HG03095 (cell line): Measurements from ENCODE around the gene TRAPPC1.
"Not testable (repeated sequence)": the region's sequence is repeated elsewhere in the genome, so short reads cannot be mapped to it uniquely, and the experiment has no call there.

Experiments used
- ATAC-seq: cut with Tn5 transposase; IDR thresholded peaks from one replicate; pipeline ENCODE4 v1.9.1; 2021; ENCODE audit warnings: moderate library complexity; ENCODE audit not compliant: unreplicated experiment

Gene TRAPPC1, protein sequence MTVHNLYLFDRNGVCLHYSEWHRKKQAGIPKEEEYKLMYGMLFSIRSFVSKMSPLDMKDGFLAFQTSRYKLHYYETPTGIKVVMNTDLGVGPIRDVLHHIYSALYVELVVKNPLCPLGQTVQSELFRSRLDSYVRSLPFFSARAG

DNA sequence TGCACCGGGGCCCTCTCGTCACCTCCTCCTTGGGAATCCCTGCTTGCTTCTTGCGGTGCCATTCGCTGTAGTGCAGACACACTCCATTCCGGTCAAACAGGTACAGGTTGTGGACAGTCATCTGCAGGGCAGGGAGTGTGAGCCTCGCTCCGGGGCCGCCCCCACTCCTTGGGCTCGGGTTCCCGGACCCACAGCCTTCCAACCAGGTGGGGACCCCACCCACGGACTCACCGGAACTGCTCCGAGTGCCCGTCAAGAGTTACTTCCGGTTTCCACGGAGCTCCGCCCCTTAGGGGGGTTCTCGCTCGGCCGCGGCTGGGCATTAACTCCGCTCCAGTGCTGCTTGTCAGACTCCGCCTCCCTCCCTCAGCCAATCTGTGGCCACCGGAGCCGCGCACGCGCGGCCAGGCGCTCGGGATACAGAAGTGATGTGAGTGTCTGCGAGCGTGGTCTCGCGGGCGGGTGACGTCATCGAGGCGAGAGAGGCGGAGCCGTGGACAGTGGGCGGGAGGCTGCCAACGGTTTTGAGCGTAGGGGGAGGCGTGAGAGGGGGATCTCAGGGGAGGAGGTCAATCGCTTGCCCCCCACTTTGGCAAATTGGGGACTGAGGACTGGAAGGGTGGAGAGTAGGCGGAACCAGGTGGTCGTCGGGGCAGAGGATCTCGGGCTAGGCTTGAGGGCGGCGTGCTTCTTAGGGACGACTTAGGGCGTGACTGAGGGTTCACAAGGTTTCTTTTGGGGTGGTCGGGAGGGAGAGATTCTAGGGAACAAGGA lies at the start of gene TRAPPC1, which contains the start of gene CNTROB:
TRAPPC1 (minus strand) TSS at position 238 of the 774 bp plus-strand sequence; CDS start at position 121, 117 bp downstream.
CNTROB (plus strand) TSS at position 498 of the 774 bp plus-strand sequence. CDS start 874 bp downstream, outside the sequence.
- ATAC-seq, result peak; percentile 87

- no peak for ATAC-seq
These were observed 46.1 kb upstream of the TRAPPC1 start for GRCh38 chr17:7977805-7978204.

GRCh38 chr17:7977039-7977438 lies 45.3 kb upstream of the TRAPPC1 start:
- ATAC-seq, result no peak

- no peak for ATAC-seq
These were observed 42.9 kb upstream of the TRAPPC1 start for GRCh38 chr17:7974638-7975131.

DNA sequence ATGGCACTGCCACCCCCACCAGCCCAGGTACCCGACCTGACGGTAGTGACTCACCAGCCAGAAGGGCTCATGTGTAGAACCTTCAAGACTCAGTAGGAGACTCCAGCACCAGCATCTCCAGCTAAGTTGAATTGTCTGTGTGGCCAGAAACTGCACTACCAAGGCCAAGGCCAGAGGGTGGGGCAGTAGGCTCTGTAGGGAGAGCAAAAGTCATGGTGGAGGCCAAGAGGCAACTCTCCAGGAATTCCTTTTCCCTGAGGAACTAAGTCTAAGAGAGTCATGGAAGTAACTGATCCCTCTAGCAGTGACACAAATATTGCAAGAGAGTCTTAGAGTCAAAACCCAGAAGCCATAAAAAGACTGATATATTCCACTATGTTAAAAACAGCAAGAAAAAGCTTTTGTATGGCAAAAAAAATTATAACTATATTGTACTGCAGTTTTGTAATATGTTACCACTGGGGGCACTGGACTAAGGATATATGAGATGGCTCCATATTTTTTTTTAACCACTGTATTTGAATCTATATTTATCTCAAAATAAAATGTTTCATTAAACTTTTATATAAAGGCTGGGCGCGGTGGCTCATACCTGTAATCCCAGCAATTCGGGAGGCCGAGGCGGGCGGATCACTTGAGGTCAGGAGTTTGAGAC lies 40.5 kb upstream of the TRAPPC1 start:
- ATAC-seq, result no peak

DNA sequence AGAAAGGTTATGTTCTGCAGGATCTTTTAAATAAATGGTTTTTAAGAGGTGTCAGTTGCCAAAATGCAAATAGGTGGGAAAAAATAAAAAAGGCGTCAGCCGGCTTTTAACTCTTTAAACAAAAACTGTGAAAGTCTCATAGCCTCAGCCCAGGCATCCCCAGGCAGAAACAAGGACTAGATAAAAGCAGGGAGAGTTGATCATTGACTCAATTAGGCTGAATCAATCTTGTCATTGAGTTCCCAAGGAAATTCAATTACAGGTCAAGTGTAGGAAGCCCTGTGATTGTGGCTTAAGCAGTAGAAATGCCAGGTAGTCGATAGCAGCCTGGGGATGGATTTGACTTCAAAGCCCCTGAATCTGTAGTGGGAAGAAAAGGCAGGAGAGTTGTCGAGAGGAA lies 39.9 kb upstream of the TRAPPC1 start:
- no peak for ATAC-seq

DNA sequence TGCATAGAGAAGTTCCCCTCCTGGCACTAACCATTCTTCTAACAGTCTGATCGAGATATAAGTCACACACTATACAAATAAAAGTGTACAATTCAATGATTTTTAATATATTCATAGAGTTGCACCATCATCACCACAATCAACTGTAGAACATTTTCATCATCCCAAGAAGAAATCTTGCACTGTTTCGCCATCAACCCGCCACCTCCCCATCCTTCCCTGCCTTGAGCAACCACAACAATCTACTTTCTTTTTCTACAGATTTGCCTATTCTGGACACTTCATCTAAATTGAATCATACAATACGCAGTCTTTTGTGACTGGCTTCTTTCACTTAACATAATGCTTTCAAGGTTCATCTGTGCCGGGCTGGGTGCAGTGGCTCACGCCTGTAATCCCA lies 37.7 kb upstream of the TRAPPC1 start:
- no peak for ATAC-seq

DNA sequence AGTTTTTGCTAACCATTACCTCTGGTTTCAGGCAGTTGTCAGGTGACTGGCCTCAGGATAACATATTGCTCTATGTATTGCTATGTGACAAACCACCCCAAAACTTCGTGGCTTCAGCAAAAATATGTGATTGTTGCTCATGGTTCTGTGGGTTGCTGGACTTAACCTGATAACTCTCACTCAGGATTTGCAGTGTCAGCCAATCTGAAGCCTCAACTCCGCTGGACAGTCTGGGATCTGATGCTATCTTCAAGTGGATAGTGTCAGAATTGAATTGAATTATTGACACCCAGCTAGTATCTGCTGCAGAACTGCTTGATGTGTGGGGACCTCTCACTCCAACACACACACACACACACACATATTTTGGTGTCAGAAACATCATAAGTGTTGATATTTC lies 36.0 kb upstream of the TRAPPC1 start:
- ATAC-seq, result no peak

DNA sequence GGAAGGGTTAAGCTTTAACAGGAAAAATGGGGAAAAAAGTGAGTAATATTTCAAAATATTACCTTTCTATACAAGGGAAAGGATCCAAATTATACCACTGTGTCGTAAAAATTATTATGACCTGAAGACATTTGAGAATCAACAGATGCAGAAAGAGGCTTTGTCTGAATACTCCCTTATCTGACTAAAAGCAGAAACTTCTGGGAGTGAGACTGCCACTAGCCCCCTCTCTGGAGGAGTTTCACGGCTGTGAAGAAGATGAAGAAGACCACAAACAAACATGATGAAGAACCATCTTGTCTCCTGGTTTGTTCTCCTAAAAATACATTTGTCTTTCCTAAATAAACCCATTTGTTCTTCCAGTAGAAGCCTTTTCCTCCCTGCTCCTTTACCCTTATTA lies 29.7 kb upstream of the TRAPPC1 start:
- no peak for ATAC-seq

DNA sequence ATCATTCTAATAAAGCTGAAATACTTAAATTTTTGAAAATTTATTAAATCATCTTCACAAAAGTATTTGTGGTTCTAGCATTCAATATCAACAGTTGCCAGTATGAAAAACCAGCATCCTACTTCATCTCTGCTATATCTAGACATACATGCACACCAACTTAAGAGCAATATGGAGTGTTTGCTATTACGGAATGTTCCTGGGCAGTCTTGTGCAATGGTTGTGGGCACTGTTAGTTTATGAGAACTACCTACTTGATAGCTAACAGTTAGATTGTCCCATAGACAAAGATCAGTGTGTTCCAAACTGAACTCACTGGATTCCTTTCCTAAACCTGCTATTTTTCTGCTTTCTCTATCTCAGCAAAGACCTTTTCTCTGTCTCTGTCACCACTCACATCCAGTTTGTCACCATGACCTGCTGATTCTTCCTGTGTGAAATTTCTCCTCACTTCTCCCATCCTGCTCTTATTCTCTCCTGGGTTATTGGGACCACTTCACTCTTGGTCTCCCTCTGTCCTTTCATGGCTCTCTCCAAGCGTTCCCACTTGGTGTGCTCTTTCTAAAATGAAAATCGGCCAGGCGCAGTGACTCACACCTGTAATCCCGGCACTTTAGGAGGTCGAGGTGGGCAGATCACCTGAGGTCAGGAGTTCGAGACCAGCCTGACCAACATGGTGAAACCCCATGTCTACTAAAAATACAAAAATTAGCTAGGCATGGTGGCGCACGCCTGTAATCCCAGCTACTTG lies 27.9 kb upstream of the TRAPPC1 start:
- ATAC-seq, result no peak

DNA sequence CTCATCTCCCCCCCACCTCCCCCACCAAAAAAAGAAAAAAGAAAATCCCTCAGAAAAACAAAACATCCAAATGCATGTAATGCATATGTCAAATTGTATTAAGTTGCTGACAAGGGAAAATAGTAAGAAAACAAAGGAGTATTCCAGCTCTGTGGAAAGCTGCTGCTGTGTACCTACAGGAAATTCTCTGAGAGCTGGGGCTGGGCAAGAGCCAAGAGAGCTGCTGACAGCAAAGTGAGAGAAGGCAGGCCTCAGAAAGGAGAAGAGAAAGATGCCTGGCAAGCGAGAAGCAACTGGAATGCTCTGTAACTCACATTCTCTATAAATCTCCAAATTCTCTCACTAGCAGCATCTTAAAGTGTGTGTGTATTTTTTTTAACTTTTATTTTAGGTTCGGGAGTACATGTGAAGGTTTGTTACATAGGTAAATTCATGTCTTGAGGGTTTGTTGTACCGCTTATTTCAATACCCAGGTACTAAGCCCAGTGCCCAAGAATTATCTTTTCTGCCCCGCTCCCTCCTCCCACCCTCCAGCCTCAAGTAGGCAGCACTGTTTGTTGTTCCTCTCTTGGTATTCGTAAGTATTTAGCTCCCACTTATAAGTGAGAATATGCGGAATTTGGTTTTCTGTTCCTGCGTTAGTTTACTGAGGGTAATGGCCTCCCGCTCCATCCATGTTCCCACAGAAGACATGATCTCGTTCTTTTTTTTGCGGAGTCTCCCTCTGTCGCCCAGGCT lies 24.7 kb upstream of the TRAPPC1 start:
- ATAC-seq, result no peak

- ATAC-seq, result no peak
These were observed 23.9 kb upstream of the TRAPPC1 start for GRCh38 chr17:7955414-7956227.

DNA sequence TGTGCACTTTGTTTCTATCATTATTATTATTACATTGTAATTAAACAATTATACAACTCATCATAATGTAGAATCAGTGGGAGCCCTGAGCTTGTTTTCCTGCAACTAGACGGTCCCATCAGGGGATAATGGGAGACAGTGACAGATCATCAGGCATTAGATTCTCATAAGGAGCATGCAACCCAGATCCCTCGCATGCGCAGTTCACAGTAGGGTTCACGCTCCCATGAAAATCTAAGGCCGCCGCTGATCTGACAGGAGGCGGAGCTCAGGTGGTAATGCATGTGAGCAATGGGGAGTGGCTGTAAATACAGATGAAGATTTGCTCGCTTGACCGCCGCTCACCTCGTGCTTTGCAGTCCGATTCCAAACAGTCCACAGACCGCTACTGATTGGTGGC lies 21.5 kb upstream of the TRAPPC1 start:
- not testable (repeated sequence) for ATAC-seq

DNA sequence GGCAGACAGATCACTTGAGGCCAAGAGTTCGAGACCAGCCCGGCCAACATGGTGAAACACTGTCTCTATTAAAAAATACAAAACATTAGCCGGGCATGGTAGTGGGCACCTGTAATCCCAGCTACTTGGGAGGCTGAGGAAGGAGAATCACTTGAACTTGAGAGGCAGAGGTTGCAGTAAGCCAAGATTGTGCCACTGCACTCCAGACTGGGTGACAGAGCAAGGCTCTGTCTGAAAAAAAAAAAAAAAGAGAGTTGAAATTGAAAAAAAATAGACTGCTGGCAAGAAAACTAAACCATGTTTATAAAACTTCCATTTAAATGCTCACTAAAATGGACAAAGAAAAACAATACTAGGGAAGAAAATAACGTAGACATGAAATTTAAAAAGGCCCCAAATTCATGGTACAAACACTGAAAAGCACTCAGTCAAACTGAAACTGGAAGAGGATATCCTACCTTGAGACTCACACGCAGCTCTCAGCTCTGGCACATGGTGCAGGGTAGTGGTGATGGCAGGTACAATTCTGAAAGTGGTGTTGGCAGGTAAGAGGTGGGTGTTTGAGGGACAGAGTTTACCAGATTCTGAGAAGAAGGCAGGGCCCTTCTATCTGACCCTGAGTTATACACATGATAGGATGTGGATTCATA lies 19.5 kb upstream of the TRAPPC1 start:
- no peak for ATAC-seq

- ATAC-seq, result no peak
These were observed 18.8 kb upstream of the TRAPPC1 start for GRCh38 chr17:7950578-7950977.

DNA sequence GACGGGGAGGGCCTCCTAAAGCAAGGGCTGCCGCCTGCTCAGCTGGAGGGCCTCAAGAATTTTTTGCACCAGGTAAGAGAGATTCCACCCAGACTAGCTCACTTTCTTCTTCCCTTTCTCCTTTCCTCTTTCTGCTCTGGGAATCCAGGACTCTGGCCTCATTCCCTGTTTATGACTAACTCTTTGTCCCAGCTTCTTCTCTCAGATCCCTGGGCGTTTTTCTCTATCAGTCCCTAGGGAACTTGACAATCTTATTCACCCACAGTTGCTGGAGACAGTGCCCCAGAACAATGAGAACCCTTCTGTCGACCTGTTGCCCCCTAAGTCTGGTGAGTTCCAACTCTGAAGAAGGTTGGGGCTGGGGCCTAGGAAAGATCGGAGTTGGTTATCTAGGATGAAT lies 15.9 kb upstream of the TRAPPC1 start:
- ATAC-seq, result no peak

DNA sequence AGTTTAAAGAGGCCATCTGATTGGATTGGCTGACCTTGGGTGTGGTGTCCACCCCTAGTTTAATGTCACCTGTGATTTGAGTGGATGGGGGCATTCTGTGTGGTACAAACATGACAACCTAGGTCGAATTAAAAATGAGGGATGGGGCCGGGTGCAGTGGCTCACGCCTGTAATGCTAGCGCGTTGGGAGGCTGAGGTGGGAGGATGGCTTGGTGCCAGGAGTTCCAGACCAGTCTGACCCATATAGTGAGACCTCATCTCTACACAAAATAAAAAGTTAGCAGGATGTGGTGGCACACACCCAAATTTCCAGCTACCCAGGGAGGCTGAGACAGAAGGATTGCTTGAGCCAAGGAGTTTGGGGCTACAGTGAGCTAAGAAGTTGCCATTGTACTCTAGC lies 14.7 kb upstream of the TRAPPC1 start:
- ATAC-seq, result no peak

GRCh38 chr17:7945651-7946050 lies 13.9 kb upstream of the TRAPPC1 start:
- ATAC-seq, result no peak

DNA sequence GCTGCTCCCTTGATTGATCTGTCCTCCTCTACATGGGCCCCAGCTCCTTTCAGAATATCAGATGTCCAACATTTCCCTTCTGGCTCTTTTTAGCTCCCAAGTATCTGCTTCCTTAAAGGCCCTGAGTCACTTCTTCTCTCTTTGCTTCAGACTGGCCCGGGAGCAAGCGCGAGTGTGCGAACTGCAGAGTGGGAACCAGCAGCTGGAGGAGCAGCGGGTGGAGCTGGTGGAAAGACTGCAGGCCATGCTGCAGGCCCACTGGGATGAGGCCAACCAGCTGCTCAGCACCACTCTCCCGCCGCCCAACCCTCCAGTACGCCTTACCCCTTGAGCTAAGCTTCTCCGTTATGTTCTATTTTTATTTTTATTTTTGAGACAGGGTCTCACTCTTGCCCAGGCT lies 12.6 kb upstream of the TRAPPC1 start:
- no peak for ATAC-seq
